GM13976 (cell line): ENCODE measurements around the gene OR51E2.

ENCODE experiments used
- DNase-seq: peaks from one replicate; pipeline ENCODE4 v3.0.0; 2012; ENCODE audit warnings: low spot score
- CTCF ChIP-seq: IDR thresholded peaks from 2 replicates; pipeline ENCODE4 v1.5.1; 2012; ENCODE audit warnings: borderline replicate concordance, mild to moderate bottlenecking; ENCODE audit not compliant: insufficient read depth; ENCODE audit errors: extremely low read depth, missing control alignments, control extremely low read depth
- in situ Hi-C: fragments of 300-500 bp; cut with MboI; formaldehyde crosslinking; loops from one replicate; pipeline ENCODE4 v1.12.0; 2022; ENCODE audit warnings: low sequenced_read_pairs, mixed read lengths, inconsistent platforms; ENCODE audit not compliant: unreplicated experiment

The OR51E2 gene

DNA sequence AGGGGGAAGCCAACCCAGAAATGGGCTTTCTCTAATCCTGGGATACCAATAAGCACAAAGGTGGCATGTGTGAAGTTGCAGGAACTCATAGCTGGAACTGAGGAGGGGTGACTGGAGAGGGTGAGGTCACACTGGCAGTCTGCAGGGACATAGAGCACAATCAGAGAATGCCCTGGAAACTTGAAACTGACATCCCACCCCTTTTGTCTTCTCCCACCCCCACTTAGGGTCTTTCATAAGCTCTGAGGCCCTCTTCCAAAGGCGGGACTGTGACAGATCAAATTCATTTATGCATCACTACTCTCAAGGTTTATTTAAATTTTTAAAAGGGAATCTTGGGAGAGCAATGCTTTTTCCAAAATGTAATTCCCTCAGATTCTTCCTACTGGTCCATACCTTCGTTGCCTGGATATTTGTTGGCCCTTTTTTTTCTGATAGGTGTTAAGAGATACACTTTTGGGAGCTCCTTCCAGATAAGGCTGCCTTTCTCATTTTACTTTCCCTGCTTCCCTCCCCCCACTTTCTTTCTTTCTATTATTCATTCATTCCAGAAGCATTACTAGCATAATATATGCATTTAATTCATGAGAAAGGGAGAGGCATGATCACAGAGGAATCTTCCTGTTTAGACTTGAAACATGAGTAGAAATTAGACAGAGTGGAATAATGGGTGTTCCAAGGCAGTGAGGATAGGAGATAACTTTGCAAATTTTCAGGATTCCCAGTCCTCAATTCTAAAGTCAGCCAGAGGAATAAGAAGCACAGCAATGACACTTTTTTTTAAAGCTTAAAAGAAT lies 14.8 kb downstream of the OR51E2 start:
- in situ Hi-C loops: no loop called here
- no peak for DNase-seq
- TF ChIP-seq CTCF: no peak

DNA sequence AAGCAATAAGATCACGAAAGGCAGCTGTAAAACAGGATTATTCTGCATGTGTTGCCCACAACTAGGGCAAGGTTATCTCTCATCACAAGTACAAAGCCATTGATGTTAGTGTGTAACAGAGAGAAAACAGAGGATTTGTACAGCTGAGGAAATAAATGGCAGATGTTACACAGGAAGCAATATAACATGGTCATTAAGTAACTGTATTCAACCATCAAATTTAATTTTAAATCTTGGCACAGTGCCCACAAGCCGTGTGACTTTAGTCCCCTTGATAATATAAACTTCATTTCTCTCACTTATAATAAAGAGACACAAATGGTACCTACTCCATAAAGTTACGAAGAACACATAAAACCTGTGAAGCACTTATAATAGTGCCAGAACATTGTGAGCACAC lies 17.3 kb downstream of the OR51E2 start:
- in situ Hi-C loops: no loop called here
- no peak for TF ChIP-seq CTCF
- no peak for DNase-seq

GRCh38 chr11:4677948-4678347 lies 19.7 kb downstream of the OR51E2 start:
- no peak for DNase-seq
- no peak for TF ChIP-seq CTCF
- in situ Hi-C loops: no loop called here

DNA sequence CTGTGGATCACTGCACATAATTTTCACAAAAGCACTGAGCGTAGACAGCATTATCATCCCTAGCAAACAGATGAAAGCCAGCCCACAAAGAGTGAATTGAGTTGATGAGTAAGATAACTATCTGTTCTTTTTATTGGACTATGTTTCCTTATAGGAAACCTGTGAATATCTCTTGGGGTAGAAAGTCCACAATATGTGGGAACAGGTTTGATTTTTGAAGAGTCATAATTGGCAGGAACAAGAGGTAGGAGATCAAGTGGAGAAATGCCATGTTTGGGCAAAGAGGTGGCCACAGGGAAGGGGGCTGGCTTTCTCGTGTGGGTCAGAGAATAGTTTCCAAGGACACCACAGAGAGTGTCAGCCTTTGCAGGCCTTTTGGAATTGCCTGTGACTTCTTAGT lies 23.9 kb downstream of the OR51E2 start:
- DNase-seq: no peak
- in situ Hi-C loops: no loop called here
- TF ChIP-seq CTCF: no peak

DNA sequence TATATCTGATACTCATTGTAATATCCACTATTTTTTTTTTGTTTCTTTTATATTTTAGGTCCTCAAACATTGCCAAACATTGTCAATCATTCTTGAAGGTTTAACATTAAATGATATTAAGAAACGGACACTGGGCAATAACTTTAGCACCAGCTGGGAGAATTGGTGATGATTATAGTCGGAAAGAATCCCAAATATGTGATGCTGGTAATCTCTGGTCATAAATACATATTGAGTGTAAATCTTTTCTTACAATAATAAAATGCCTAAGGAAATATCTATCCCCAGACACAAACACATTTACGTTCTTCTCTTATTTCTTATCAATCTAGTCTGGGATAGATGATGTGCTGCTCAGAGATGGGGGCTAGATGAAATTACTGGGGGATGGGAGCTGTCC lies 25.2 kb downstream of the OR51E2 start:
- TF ChIP-seq CTCF: no peak
- no peak for DNase-seq
- in situ Hi-C loops: no loop called here

GRCh38 chr11:4671741-4672140 lies 25.9 kb downstream of the OR51E2 start:
- in situ Hi-C loops: no loop called here
- no peak for DNase-seq
- TF ChIP-seq CTCF: no peak
